Embryonic facial prominence (tissue), 1 donor: ENCODE measurements around the gene LMX1B.

Experiments
- DNase-seq: peaks from one replicate; pipeline ENCODE4 v3.0.0-alpha.2; 2016; ENCODE audit errors: extremely low spot score

LMX1B gene

DNA sequence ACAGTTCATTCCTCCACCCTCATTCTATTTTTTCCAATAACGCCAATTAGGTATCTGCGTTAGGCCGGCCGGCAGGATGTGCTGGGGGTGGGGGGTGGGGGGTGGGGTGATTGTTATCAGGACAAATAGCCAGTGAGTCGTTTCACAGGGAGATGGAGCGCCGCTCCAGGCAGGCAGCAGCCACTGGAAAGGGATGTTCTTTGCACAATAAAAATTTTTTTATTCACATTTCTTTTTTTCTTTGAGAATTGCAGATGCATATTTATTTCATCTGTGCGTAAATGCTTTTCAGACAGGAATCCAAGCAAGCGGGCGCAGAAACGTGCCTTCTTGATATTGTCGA lies 4.1 kb downstream of the LMX1B start:
- DNase-seq = no peak

DNA sequence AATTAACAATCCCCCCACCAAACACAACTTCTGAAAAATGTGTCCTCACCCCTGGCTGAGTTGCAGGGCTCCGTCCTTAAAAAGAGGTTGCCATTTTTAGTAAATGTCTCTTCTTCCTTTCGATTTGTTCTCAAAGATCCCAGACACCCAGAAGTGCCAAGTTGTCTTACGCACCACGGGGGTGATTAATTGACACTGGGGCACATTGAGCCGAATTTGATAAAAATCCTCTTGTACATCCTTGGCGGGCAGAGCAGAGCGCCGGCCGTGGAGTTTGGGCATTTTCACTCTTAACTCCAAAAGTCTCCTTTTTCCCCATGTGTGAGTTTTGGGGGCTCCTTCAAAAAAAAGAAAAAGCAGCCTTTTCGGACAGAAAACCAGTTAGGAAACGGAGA lies 4.5 kb downstream of the LMX1B start:
- DNase-seq = no peak

GRCh38 chr9:126618585-126619360 lies 5.0 kb downstream of the LMX1B start:
- DNase-seq = no peak

GRCh38 chr9:126619361-126620135 lies 5.8 kb downstream of the LMX1B start:
- no peak for DNase-seq

DNA sequence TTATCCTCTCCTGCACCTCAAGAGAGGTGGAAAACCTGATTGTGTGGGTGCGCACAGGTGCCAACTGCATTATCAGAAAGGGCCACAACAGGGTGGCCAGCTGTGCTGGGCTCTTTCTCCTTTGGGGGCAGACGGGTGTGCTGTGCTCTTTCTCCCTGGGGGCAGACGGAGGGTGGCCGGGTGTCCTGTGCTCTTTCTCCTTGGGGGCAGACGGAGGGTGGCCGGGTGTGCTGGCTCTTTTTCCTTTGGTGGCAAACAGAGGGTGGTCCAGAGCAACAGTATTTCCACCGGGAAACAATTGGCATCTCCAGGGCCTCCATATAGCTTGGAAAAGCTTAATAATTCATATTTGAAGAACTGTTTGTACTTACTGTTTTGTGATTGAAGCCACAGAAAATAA lies 6.8 kb downstream of the LMX1B start:
- no peak for DNase-seq

DNA sequence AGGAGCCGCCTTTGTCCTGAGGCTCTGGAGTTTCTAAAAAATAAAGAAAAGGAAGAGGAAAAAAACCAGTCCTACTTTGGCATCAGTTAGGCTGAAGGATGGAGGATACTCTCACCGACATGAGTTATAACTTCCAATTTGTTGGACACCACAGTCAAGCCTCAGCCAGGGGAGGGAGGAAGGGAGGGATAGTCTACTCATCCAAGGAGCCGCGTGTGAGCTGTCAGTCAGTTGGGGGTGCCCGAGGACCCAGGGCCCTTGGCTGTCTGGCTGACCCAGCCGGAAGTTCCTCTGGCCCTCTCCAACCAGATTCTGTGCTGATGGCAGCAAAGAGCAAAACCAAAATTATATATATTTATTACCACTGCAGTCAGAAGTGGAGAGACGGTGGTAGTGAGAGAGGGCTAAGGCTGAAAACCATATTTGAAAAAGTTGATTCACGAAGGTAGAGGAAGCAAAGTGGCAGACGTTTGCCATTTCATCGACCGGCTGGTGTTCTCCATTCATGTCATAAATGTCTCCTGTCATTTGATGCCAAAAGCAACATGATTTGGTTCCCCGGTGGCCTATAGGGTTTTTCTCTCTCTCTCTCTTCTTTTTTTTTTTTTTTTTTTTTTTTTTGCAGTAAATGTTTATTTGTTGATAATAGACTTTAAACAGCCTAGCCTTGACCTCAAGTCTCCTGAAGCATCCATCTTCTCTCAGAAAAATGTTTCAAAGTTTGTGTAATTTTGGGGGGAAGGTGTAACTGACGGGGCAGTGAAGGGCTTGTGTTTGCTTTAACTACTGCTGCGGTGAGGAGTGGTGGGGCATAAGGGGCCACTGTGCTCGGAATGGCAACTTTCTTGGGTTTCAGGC lies 7.6 kb downstream of the LMX1B start:
- DNase-seq = no peak

DNA sequence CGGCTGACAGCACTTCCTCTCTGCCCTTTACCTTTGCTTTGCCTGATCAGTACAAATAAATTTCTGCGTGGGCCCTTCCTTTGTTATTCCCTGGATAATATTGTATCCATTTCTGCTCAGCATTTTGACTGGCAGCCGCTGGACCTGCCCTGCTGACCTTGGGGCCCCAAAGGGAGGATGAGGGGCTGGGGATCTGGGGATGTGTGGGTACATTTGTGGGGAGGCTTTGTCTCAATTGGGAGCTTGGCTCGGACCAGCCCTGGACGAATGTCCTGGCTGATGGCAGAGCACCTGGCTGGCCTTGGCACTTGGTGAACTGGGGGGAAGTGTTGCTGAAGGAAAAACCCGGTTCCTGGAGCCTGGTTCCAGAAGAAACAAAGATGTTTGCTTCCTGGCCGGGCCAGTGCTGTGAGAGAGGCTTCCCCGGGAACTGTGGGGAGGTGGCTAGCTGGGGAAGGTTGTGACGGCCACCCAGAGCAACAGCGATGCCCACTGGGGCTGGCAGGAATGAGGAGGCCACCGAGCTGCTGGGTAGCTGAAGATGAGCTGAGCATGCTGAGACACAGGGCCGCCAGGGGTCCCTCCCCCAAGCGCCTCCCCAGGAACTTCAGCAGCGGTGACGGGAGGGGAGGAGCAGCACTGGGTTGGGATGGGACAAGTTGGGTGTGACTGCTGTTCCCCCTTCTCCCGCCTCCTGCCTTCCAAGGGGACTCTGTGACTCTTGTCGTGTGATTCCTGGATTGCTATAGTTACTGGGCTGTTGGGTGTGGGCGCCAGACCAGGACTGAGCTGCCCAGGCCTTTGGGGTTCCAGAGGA lies 8.4 kb downstream of the LMX1B start:
- no peak for DNase-seq

- no peak for DNase-seq
Observed at GRCh38 chr9:126623314-126623666, 9.6 kb downstream of the LMX1B start.

DNA sequence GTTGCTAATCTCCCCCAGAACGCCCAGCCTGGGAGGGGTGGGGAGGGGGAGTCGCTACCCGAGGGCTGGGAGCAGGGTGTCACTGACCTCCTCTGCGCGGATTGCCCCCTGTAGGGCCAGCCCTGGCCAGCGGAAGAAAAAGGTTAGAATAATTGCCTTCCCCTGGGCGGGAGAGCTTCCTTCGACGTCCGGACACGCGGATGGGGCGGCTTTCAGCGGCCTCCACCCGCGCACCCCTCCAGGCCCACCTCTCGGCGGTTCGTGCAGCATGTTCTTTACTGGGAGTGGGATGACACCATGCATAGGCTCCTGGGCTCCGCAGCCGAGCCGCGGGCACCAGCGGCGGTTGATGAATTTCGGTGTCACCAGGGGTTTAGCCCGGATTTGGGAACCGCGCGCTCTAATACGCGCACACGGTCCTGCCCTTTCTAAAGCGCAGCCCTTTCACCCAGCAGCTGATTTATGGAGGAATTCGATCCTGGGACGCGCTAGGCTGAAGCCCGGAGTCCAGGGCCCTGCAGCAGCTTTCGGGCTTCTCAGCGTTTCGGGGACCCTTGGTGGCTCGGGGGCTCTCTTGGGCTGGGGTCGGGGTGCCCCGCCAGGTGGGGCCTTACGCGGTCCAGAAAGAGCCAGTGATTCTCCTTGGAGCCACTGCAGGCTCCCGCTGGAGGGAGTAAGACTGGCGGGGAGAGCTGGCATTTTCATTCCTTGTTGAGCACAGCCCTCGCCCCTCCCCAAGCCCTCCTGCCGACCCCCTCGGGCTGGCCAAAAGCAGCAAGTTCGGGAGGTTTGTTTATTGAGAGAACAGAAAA lies 10.1 kb downstream of the LMX1B start:
- DNase-seq = no peak

GRCh38 chr9:126624479-126624826 lies 10.7 kb downstream of the LMX1B start:
- DNase-seq = no peak

GRCh38 chr9:126624912-126625311 lies 11.2 kb downstream of the LMX1B start:
- no peak for DNase-seq

DNA sequence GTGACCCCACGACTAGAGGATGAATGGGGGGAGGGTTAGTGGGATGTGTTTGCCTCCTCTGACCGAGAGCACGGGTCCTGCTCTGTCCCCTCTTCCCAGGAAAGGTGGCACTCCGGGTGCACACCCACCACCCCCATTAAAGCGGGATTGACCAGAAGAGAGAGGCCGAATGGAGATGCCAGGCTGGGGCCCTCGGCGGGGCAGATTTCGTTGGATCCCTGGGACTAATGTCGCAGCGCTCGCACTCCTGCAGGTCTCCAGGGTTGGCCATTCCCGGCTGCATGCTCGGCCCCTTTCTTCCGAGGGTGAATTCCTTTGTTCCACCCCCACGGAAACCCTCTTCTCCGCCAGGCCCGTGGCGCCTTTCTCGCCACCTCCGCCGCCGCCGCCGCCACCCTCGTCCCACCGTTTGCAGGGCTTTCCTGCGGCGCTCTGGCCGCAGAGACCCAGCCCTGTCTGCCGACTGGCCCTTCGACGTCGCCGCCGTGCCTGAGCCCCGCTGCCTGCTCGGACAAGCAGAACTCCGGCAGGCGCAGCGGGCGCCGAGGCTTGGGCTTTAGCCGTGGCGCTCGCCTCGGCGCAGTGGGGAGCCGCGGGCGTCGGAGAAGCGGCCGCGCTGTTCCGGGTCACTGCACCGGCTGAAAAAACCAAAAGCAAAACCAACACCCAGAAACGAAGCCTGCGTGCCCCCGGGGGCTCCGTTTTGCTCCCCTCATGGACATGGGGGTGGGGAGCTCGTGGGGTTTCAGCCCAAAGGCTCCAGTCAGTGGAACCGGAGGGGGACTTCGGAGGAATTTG lies 11.8 kb downstream of the LMX1B start:
- no peak for DNase-seq

DNA sequence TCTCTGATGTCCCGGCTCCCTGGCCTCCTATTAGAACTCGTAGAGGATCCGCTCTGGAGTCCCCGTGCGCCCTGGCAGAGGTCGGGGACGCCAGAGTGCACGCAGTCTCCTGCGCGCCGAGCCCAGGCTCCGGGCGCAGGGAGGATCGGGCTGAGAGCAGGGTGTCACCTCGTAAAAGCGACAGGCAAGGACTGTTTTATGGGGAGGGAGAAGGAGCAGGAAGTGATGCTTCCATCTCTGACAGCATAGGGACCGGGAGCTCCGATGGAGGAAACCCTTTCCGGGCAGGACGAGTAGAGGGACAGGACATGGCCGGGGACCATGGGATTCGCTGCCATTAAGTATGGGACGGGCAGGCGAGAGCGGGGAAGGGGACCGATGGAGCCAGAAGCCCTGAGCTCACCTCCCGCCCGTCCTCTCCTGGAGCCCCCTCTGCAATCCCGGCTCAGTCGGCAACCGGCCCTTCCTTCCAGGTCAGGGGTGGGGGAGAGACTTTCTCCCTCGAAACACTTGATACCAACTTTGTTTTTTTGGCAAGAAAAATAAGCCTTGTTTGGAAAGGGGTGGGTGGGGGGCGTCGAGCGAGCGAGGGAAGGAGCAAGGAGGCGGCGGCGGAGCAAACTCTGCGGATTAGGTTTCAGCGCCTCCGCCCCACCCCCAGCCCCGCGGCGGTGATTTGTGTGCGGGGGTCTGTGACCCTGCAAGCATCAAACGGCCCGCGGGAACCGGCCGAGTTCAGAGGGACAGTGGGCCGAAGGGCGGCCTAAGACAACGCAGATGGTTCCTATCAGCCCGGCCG lies 12.6 kb downstream of the LMX1B start:
- DNase-seq = no peak

DNA sequence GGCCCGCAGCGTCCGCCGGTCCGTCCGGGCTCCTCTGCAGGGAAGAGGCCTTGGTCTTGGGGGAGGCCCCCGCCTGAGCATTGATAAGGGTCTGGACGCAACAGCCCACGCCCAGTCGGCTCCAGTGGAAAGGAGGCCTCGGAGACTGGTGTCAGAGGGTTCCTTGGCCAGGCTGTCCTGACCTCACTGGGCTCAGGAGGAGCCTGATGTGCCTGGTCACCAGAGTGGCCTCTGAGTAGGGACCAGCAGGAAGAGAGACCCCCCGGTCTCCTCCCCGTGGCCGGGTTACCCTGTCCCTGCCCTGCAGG lies 13.2 kb downstream of the LMX1B start:
- no peak for DNase-seq

DNA sequence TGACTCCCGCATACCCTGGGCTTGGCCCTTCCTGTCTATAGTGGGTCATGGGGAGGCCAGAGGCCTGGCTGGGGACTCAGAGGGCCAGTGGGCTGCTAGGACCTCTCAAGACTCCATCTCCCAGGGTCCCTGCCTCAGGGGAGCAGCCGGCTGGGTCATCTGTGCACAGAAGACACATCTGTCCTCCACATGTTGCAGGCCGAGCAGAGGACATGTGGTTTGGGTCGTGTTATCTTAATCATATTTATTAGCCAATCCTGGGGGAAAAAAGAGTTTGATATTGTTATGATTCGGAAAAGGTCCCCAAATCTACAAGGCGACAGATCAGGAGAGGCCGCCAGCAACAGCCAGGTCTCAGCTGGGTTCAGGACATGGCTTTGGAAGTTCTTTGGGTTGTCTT lies 14.4 kb downstream of the LMX1B start:
- DNase-seq = no peak

DNA sequence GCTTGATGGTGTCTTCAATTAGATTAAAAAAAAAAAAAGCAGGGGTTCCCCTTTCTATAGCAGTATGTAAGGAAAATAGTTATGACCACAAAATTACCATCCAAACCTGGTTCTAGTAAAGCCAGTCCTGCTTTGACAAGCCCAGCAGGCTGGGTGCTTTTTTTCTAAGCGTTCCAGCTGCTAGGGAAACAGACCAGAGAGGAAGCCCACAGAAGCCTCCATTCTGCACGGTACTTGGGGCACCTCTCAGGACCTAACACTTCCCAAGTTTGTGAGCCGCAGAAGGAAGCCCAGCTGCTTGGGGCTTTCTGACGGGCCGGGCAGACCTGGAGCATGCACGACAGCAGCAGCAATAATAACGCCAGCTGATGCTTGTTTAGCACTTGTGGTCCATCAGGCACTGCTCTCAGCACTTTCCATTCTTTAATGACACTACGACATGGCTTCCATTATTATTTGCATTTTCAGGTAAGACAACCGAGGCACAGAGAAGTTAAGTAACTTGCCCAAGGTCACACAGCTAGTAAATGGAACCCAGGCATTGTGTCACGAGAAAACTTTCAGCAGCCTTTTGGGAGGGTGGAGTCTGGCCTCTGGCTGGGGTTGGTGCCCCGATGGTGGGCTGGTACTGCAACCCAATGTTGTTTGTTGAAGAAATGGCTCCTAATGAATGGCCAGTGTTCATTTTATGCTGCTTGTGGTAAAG lies 15.4 kb downstream of the LMX1B start:
- DNase-seq = no peak

DNA sequence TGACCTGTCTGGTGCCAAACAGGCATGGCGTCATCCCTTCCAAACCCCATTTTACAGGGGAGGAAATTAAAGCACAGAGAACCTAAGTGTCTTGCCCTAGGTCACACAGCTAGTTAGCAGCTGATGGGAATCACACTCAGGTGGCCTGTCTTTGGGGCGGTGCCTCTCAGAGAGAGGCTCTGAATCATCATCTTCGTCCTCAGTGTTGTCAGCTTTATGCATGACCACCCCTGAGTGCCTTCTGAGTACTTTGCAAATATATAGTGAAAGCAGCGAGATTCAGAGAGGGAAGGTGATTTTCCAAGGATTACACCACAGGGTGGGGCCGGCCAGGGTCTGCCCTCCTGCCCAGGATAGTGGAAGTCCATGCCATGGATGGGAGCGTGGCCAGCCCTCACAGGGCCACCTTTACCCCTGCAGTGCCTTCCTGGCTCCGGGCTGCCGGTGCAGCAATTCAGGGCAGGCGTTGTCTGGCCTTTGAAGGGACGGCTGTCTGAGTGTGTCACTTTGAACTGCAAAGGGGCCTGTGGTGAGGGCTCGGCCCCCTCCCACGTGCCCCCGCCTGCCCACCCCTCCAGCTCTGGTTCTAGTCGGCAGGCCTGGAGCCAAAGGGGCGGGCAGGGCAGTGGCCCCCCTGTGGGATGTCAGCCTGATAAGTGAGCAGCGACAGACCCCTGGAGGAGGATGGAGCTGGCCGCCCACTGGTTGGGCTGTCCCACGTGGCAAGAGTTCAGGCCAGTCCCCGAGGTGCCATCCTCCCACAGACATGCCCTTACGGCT lies 16.9 kb downstream of the LMX1B start:
- DNase-seq = no peak

GRCh38 chr9:126631254-126631653 lies 17.5 kb downstream of the LMX1B start:
- DNase-seq = no peak
